Measurements from ENCODE around the gene RXRG.

Gene RXRG

DNA sequence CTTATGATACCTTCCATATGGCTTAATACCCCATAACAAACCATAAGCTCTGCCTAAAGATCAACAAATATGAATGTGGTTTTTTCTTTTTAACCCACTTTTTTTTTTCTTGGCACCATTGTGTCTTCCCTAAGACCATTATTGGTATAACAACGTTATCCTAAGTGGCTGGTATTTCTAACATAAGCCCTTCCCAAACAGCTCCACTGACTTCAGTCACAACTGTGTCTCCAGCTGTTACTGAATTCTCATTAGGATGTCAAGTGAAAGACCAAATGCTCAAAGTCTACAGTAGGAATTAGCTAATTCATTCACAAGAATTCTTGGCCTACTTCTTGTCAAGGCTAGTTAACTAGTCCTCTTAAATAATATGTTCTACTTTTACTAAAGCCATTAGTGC lies 4.2 kb upstream of the RXRG start:
- DNase-seq (ENCODE audit: low spot score) = no peak

DNA sequence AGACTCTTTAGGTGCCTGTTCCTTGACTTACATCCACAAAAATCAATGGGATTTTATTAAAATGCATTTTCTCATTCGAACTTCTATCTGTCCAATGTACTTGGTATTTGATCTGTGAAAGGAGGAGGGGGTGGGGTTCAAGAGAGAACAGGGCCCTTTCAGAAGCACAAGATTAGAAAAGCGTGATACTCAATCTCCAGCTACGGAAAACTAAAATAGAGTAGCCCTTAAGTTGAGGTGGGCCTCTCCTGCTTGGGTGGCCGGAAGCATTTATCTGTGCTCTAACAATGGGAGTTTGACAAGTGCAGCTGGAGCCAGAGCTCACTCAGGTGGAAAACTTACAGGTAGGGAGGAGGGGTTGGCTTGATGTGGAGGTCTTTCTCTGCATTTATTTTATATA lies 462 bp upstream of the RXRG start:
- no peak for DNase-seq (ENCODE audit: low spot score)

DNA sequence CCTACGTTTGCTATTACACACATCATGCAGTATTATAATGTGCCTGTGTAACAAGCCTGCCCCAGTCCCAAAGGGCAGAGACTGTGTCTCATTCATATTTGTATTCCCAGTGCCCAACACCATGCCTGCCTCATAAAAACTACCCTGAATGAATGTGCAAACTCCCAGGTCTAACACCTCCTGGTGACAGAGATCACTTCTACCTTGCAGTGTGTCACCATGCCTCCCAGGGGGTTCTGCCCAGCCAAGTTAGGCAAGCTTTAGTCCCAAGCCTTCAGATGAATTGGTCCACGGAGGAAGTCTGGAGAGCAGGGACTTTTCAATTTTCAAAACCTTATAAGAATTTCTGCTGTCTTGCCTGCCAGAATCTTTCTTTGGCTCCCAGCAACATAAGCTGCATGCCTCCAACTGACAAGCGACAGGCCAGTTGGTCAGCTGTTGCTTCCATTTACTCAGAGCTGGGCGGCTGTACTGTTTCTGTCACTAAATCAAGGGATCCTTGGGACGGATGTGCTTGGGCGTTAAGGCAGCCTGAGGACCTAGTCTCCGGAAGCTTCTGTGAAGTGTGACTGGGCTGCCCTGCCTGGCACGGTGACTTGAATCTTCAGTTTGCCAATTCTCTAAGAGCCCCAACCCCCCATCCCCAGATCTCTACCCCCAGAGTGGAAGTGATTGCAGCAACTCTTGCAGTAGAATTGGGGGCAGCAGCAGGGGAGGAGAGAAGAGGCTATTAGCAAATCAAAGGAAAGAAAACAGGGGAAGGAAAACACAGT lies 1.2 kb downstream of the RXRG start:
- no peak for DNase-seq (ENCODE audit: low spot score)

DNA sequence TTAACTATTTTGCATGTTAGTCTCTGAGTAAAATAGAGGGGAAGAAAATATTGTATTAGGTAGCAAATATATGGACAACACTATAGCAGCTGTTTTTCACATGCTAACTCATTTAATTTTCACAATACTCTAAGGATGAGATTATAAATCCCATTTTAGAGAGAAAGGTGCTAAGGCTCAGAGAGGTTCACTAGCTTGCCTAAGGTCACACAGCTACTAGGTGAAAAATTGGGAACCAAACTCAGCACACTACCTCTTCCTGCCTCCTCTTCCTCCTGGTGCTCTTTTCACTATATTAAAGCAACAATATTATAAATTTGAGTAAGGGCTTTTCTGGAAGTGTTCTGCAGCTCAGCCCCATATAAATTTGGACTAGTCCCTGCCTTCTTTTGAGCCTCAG lies 2.3 kb downstream of the RXRG start:
- DNase-seq (ENCODE audit: low spot score) = no peak

DNA sequence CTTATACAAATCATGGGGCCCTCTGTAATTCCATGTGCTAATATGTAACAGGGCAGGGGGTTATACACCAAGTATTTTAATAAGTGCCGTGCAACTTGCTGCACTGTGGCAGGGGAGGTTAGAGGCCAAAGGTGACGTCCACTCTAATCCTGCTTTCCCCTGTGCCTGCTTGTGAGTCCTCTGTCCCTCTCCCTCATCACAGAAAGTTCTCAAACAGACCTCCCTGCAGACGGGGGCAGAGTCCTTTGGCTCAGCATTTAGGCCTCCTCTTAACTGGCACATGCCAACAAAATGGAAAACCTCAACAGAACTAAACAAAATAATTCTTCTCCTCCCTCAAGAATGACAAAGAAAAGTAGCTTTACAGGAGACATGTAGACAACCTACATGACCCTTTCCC lies 2.9 kb downstream of the RXRG start:
- no peak for DNase-seq (ENCODE audit: low spot score)

DNA sequence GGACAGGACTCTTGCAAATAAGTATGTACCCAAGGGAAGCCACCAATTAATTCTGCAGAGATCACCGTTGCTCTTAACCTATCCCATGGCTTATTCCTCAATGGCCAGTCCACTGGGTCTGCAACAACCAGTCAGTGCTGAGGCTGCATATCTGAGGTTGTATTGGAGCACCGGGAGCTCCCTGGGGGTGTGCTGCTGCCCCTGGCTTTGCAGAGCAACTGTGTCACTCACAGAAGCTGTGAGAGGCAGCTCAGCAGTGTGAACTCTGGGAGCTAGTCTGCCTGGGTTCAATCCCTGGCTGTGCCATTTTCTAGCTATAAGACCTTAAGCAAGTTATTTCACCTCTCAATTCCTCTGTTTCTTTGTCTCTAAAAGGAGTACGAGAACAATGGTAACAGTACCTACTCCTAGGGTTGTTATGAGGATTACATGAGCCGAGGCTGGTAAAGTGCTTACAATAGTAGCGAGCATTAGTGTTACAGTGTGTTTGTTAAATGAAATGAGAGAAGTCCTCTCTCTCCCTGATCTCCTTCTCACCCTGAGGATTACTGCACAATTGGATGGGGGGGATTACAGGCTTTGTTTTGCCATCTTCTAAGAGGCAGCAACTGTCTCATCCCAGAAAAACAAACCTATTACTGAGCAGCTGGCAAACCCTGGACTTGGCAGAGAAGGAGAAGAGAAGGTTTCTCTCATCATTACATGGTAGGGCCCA lies 3.6 kb downstream of the RXRG start:
- DNase-seq (ENCODE audit: low spot score) = no peak

DNA sequence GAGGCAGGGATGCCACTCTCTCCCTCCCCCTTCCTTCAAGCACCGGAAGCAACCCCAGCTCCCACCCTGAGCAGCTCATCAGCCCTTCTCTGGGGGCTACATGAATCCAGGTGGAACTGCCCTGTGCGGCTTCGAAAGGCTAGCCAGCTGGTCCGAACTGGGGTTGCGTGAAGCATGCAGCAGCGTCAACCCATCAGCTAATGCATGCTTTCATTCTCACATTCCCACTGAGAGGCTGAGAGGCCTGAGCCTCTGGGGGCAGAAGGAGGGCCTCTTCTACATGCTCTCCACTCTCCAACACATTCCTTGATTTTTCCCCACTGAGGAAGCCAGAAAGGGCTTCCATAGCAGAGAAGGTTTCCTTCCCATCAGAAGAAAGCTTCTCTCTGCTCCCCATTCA lies 5.6 kb downstream of the RXRG start:
- DNase-seq (ENCODE audit: low spot score) = no peak

DNA sequence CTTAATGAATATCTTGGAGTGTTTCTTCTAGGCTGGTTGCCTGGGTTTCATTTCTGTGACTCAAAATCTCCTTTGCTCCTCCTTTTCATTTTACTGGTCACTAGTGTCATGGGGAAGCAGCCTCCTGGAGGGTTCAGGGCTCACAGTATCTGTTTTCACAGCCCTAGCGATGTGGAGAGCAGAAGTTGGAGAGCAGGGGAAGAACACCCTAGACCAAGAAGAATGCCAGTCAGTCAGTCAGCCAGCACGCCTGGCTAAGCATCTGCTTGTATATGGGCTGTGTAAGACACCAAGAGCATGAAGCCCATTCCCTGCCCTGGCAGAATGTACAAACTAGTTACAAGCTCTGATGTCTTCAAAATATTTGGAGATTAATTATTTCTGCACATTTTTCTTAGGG lies 7.9 kb downstream of the RXRG start:
- DNase-seq (ENCODE audit: low spot score) = no peak

DNA sequence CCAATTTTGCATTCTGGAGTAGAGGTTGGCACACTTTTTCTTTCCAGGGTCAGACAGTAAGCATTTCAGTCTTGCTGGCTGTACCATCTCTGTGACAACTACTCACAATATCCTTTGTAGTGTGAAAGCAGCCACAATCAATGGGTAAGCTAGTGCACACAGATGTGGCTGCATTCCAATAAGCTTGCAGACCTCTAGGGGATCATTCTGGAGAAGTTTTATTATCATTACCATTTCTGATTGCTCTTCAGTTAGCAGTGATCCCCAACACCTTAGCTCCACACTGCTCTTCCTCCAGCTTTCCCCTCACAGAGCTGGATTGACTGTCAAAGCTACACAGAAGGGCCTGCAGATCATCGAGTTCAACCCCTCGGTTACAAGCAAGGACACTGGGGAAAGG lies 9.1 kb downstream of the RXRG start:
- DNase-seq (ENCODE audit: low spot score) = no peak

DNA sequence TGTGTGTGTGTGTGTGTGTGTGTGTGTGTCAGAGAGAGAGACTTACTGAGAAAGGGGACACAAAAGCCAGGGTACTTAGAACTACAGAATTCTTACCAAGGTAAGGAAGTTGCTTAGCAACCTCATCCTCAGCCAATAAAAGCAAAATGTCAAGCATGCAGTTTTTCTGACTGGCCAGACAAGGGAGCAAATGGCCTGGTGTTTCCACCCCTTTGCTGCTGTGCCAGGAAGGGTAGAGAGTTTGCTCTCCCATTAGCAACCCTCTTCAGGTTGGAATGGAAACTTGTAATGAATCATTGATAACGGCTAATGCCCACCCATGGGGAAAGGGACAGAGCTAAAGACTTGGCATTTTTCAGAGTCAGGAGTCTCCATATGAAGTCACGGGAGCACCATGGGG lies 10.6 kb downstream of the RXRG start:
- DNase-seq (ENCODE audit: low spot score) = no peak

DNA sequence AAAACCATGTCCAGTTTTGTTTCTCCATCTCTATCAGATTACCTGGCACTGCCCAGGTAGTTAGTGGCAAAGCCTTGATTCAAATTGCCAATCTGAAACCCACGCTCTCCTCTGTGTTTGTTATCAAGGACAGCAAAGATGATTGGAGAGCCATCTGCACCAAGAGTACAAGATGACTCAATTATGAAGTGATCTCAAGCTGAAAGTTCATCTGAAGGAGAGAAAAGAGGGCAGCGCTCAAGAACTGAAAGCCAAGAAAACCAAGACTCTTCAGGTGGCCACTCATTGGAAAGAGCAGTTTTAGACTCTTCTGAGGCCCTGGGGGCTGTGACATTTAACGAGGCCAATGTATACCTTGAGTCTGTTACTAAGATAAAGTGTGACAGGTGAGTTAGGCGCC lies 13.8 kb downstream of the RXRG start:
- DNase-seq (ENCODE audit: low spot score) = no peak

DNA sequence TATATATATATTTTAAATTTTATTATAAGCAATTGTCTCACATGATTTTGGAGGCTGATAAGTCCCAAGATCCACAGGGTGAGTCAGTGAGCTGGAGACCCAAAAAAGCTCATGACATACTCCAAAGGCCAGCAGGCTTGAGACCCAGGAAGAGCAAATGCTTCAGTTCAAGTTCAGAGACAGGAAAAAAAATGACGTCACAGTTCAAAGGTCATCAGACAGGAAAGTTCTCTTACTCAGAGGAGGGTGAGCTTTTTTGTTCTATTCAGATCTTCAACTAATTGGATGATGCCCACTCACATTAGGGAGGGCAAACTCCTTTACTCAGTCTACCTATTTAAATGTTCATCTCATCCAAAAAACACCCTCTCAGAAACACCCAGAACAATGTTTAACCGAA lies 18.2 kb downstream of the RXRG start:
- DNase-seq (ENCODE audit: low spot score) = no peak

DNA sequence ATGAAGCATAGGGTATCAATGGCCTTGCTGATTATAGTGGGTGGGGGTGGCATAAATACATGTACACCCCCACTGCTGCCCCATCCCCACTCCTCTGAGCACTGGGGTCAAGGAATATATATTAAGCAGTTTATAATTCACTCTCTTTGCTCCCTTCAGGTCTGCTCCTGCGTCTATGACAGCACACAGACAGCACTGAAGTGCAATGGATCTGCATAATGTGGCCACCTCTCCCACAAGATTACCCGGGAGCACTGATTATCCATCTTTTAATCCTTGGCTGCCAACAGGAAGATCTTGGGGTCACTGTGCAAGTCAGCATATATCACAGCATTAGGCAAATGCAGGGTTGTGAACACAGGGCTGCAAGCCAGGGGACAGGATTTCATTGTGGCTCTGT lies 19.3 kb downstream of the RXRG start:
- DNase-seq (ENCODE audit: low spot score) = no peak

DNA sequence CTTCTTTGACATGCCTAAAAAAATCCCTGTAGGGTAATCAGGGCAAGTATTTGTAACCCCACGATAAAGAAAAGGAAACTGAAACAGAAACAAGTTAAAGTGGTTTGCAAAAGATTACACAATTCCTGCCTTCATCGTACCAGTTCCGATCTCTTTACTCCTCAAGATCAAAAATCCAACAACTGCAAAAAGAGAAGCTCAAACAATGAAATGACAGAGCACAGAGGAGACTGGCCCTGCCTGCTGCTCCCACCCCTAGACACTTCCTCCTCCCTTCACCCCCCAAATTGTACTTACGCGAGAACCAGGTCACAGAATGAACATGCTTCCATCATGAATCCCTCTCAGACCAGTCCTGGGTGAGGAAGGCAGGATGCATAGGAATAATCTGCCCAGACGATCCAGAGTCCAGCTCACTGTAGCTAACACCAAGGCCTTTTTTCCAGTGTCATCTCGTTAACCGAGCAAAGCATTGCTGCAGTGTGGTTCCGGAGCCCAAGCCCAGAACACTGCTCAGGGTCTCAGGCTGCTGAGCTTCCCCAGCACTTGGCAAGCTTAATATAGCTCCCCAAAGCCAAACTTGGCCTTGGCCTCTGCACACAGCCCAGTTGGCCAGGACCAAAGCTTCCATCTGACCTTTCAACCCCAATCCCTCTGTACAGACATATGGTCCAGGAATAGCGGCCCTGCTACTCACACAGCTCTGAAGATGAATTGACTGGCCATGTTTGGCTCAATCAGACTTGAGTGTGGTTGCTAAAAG lies 20.3 kb downstream of the RXRG start:
- DNase-seq (ENCODE audit: low spot score) = peak; percentile 28

DNA sequence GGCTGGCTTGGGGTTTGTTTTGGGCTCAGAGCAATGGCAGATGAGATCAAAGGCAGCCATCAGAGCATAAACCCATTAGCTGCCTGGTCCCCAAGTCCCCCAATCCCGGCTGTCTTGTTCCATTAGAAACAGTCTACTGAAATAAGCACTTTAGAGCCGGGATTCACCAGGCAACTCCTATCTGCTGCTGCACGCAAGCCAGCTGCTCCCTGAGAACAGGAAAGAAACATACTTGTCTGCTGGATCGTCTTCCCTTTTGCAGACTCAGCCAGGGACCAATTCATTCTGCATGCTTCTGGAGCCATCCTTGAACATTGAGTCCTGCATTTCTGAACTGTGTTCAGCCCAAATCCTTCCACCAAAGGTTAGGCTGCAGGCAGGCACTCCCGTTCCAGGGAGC lies 21.8 kb downstream of the RXRG start:
- no peak for DNase-seq (ENCODE audit: low spot score)

DNA sequence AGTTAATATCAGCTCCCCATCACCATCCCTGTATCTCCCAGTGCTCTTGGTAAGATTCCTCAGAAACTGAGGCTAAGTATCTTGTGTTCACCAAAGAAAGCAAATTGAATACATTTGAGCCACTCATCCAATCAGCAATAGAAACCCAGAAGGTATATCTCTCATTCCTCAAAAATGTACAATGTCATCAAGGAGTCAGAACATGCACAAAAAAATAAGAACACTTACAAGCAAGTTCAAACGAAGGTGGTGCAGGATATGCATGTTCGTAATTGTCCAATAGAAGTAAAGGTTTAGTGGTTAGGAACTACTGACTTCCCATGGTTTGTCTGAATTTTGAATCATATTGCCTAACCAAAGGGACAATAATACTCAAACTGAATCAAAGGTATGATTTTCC lies 24.3 kb downstream of the RXRG start:
- DNase-seq (ENCODE audit: low spot score) = no peak

DNA sequence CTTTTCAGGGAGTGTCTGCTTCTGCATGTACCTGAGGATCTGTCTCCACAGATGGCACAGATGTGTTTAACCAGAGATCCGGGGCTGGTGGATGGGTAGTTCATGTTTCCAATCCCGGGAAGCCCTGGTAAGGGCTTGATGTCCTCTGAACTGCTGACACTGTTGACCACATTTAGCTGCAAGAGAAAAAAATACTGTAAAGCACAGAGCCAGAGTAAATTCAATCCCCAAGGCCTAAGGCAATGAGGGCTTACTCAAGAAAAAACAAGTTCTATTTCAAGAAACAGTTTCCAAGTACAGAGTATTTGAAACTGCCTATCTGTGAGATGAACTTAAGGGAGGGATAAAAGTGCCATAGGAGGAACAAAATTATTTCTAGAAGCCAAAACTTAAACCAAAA lies 25.1 kb downstream of the RXRG start:
- DNase-seq (ENCODE audit: low spot score) = no peak

DNA sequence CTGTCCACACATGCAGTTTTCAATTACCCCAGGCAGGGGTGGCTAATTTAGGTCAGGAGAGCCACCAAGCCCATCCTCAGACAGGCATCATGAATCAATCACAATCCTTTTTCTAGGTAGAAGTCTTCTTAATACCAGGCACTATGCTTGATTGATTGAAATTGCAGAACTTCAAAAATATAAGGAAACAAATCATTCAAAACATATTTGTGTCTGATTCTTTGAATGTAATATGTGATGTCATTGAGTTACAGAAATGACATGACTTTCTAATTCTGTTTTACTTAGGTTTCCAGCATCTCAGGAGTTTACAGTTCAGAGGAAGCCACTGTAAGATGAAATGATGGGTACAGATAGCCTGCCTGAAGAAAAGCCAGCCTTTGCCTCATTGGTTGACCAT lies 26.7 kb downstream of the RXRG start:
- DNase-seq (ENCODE audit: low spot score) = no peak

DNA sequence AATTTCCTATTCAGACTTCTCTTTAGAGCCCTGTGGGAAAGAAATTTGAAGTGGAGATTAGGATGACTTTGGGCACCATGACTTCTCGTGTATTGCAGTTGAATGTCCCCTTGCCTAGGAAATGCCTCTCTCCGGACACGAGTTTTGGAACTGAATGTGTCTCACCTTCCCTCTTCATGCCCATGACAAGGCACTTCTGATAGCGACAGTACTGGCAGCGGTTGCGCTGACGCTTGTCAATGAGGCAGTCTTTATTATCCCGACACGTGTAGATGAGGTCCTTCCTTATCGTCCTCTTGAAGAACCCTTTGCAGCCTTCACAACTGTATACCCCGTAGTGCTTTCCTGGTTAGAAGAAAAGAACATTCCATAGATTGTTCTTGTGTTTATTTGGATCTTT lies 28.1 kb downstream of the RXRG start:
- no peak for DNase-seq (ENCODE audit: low spot score)

DNA sequence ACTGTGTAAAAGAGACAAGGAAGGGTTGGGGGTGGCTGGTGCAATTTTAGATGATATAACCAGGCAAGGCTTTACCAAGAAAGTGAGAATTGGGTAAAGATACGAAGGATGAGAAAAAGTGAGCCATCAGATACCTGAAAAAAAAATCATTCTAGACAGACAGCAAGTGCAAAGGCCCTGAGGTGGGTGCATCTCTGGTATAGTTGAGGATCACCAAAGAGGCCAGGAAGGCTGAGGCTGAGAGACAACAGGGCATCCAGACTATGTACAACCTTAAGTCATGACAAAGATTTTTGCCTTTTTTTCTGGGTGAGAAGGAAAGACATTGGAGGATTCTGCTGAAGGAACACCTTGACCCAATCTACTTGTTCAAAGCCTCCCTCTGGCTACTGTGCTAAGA lies 29.9 kb downstream of the RXRG start:
- no peak for DNase-seq (ENCODE audit: low spot score)

DNA sequence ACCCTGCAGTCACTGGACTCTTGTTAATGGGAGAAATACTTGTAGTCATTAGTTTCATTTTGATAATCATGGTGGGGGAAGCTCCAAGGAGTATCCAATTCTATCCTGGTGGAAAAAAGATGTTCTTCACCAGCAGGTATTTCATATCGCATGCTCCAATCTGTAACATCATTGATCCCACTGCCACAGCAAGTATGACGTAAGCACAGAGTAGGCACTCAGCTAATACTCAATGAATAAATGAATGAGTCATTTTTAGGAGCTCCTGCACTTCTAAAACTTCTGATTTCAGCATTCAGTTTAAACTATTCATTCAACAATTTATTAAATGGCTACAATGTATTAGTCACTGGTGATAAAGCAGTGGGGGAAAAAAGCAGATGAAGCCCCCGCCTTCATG lies 30.3 kb downstream of the RXRG start:
- no peak for DNase-seq (ENCODE audit: low spot score)

DNA sequence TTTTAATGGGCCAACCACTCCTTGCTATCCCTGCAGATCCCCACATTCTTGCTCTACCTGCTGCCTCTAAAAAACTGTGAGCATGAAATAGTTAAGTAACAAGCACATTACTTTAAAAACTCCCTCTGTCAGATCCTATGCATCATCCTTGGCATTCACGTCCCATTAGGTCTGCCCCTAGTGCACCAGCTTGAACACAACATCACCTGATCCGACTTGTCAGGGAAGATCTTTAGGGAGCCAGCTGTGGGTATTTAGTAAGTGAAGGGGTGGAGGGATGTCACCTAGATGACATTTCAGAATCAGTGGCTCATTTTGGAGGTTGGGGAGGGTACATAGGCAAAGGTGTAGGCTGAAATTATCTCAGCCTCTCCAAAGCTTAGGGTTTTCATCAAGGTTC lies 33.5 kb downstream of the RXRG start:
- no peak for DNase-seq (ENCODE audit: low spot score)

DNA sequence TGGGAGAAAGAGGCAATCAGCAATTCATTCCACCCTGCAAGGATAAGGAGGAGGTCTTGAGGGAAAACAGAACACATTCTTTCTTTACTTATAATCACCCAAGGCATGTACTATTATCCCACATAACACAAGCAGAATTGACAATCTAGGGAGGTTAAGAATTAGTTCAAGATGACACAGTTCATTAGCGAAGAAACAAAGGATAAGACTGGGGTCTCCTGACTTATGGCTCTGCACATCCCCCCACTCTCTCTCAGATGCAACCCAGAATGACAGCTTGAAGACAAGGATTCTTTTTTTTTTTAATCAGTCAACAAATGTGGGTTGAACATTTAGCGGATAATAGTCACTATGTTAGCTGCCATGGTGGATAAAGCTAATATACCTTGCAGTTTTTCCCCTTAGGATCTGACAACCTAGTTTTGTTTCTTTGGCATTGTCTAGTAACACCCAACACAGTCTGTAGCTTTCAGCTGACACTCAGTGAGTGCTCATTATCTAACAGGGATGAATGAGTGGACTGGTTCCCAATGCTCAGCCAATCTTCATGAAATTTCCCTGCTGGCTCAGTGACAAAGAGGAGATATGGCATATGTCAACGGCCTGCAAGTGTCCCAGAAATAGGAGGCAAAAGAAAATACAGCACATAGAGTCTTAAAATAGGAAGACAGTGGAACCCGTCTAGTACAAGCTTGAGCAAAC lies 35.1 kb downstream of the RXRG start:
- no peak for DNase-seq (ENCODE audit: low spot score)
